GM21786 (cell line): Measurements from ENCODE around the gene HYOU1.
"Not testable (repeated sequence)": the region's sequence is repeated elsewhere in the genome, so short reads cannot be mapped to it uniquely, and the experiment has no call there.

Experiments
- ATAC-seq: cut with Tn5 transposase; IDR thresholded peaks from one replicate; pipeline ENCODE4 v1.9.1; 2021; ENCODE audit not compliant: unreplicated experiment

The HYOU1 gene

GRCh38 chr11:119044708-119045107, 12.3 kb downstream of the HYOU1 start:
- ATAC-seq, result no peak

GRCh38 chr11:119042927-119043326, 14.1 kb downstream of the HYOU1 start:
- no peak for ATAC-seq

- no peak for ATAC-seq
These were observed 15.0 kb downstream of the HYOU1 start for GRCh38 chr11:119041821-119042514.

GRCh38 chr11:119039471-119039870, 17.5 kb downstream of the HYOU1 start:
- not testable (repeated sequence) for ATAC-seq

GRCh38 chr11:119038884-119039283, 18.1 kb downstream of the HYOU1 start:
- no peak for ATAC-seq

GRCh38 chr11:119034813-119035212, 22.2 kb downstream of the HYOU1 start:
- no peak for ATAC-seq

GRCh38 chr11:119033421-119033820, 23.6 kb downstream of the HYOU1 start:
- not testable (repeated sequence) for ATAC-seq

- no peak for ATAC-seq
These were observed 25.1 kb downstream of the HYOU1 start for GRCh38 chr11:119031912-119032280.

- ATAC-seq, result peak; percentile 85
These were observed 26.5 kb downstream of the HYOU1 start, which contains the start of gene SLC37A4 for GRCh38 chr11:119030329-119031047. SLC37A4 (minus strand) TSS chr11:119030877.

- peak; percentile 7 for ATAC-seq
These were observed 27.0 kb downstream of the HYOU1 start for GRCh38 chr11:119030029-119030328.

- peak; percentile 16 for ATAC-seq
These were observed 27.5 kb downstream of the HYOU1 start for GRCh38 chr11:119029340-119030028.

GRCh38 chr11:119029069-119029339, 28.0 kb downstream of the HYOU1 start:
- ATAC-seq, result no peak

GRCh38 chr11:119028346-119029068, 28.5 kb downstream of the HYOU1 start:
- ATAC-seq, result no peak

GRCh38 chr11:119027561-119028345, 29.3 kb downstream of the HYOU1 start:
- ATAC-seq, result no peak

GRCh38 chr11:119026970-119027369, 30.0 kb downstream of the HYOU1 start:
- ATAC-seq, result no peak

GRCh38 chr11:119025978-119026766, 30.8 kb downstream of the HYOU1 start:
- no peak for ATAC-seq

GRCh38 chr11:119025541-119025940, 31.5 kb downstream of the HYOU1 start:
- ATAC-seq, result no peak

GRCh38 chr11:119025099-119025473, 31.9 kb downstream of the HYOU1 start:
- no peak for ATAC-seq

GRCh38 chr11:119024430-119025098, 32.4 kb downstream of the HYOU1 start:
- ATAC-seq, result no peak

- no peak for ATAC-seq
These were observed 33.3 kb downstream of the HYOU1 start for GRCh38 chr11:119023741-119024140.
